HL-60 (cell line): Measurements from ENCODE around the gene UPF2.
A peak's percentile ranks its signal among the peaks of the same experiment; 100 is the strongest.
"Not testable (repeated sequence)": the region's sequence is repeated elsewhere in the genome, so short reads cannot be mapped to it uniquely, and the experiment has no call there.

Experiments
- DNase-seq, 2 experiments: peaks; one replicate each; pipeline ENCODE4 v3.0.0-alpha.2; 2010 to 2020; ENCODE audit warnings: low read depth in 1 of 2, low spot score in 1 of 2
- H3K27ac ChIP-seq: fragments of 250-450 bp; sonication (Bioruptor Pico); replicated peaks from 2 replicates; pipeline ENCODE4 v1.5.1; 2020; ENCODE audit warnings: mild to moderate bottlenecking, moderate library complexity
- H3K27me3 ChIP-seq: fragments of 250-450 bp; sonication (Bioruptor Pico); 2 replicates; pipeline ENCODE4 v1.5.1; 2021; ENCODE audit warnings: mild to moderate bottlenecking, moderate library complexity; ENCODE audit not compliant: insufficient read depth, poor library complexity, severe bottlenecking
- H3K4me3 ChIP-seq: replicated peaks from 2 replicates; pipeline ENCODE4 v1.5.1; 2011; ENCODE audit warnings: mild to moderate bottlenecking, control low read depth, low read length; ENCODE audit not compliant: insufficient read depth
- CTCF ChIP-seq: IDR thresholded peaks from one replicate; pipeline ENCODE4 v1.5.1; 2011; ENCODE audit warnings: low read length, control low read depth, inconsistent platforms; ENCODE audit not compliant: insufficient read depth
- GABPA ChIP-seq: IDR thresholded peaks from 2 replicates; pipeline ENCODE4 v1.6.1; 2012; ENCODE audit warnings: low read depth
- POLR2AphosphoS5 ChIP-seq: IDR thresholded peaks from 2 replicates; pipeline ENCODE4 v1.6.1; 2012; ENCODE audit warnings: low read depth
- SPI1 ChIP-seq: IDR thresholded peaks from 2 replicates; pipeline ENCODE4 v1.6.1; 2012; ENCODE audit warnings: low read depth, mild to moderate bottlenecking, borderline replicate concordance
- TF ChIP-seq, protein P1 (sequence below): IDR thresholded peaks from 2 replicates; pipeline ENCODE4 v1.6.1; 2012; ENCODE audit warnings: low read depth; ENCODE audit not compliant: insufficient replicate concordance

The UPF2 gene

DNA sequence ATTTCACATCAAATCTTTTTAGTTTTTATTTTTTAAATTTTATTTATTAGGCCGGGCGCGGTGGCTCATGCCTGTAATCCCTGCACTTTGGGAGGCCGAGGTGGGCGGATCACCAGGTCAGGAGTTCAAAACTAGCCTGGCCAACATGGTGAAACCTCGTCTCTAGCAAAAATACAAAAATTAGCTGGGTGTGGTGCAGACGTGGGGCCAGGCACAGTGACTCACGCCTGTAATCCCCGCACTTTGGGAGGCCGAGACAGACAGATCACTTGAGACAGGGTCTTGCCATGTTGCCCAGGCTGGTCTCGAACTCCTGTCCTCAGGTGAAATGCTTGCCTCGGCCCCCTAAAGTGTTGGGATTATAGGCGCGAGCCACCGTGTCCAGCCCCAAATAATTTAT lies 28.8 kb upstream of the UPF2 start:
- not testable (repeated sequence) for H3K27ac ChIP-seq, DNase-seq, H3K4me3 ChIP-seq, H3K27me3 ChIP-seq

GRCh38 chr10:12068449-12069269 lies 26.1 kb upstream of the UPF2 start, which contains the start of gene DHTKD1:
DHTKD1 (plus strand) TSS chr10:12068954; CDS start chr10:12069034, 80 bp downstream.
- peak within 1 kb of the TSS; percentile 80 for H3K4me3 ChIP-seq
- peak; percentile 78 to 93 for DNase-seq
- TF ChIP-seq, protein P1, sequence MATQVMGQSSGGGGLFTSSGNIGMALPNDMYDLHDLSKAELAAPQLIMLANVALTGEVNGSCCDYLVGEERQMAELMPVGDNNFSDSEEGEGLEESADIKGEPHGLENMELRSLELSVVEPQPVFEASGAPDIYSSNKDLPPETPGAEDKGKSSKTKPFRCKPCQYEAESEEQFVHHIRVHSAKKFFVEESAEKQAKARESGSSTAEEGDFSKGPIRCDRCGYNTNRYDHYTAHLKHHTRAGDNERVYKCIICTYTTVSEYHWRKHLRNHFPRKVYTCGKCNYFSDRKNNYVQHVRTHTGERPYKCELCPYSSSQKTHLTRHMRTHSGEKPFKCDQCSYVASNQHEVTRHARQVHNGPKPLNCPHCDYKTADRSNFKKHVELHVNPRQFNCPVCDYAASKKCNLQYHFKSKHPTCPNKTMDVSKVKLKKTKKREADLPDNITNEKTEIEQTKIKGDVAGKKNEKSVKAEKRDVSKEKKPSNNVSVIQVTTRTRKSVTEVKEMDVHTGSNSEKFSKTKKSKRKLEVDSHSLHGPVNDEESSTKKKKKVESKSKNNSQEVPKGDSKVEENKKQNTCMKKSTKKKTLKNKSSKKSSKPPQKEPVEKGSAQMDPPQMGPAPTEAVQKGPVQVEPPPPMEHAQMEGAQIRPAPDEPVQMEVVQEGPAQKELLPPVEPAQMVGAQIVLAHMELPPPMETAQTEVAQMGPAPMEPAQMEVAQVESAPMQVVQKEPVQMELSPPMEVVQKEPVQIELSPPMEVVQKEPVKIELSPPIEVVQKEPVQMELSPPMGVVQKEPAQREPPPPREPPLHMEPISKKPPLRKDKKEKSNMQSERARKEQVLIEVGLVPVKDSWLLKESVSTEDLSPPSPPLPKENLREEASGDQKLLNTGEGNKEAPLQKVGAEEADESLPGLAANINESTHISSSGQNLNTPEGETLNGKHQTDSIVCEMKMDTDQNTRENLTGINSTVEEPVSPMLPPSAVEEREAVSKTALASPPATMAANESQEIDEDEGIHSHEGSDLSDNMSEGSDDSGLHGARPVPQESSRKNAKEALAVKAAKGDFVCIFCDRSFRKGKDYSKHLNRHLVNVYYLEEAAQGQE, result no peak
- peak; percentile 31; the same call in 1 of the 2 replicates for TF ChIP-seq GABPA
- peak; percentile 62 for TF ChIP-seq POLR2AphosphoS5
- H3K27ac ChIP-seq, result peak within 1 kb of the TSS; percentile 77
- no peaks in the 10 kb centered on the region for H3K27me3 ChIP-seq

DNA sequence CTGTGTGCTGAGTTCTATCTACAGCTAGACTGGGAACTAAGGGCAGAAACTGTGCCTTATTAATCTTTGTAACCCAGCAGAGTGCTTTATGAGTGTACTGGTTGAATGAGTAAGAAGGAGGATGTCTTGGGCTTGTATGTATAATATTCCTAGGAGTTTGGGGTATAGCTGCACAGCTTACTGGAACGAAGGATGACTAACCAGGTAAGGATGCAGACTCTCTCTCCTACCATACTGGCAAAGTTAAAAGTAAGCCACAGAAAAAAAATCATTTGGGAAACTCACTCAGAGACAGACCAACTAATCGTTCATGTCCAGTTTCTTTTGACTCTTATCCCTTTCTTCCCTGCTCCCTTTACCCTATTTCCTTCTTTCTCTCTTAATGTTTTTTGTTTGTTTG lies 24.7 kb upstream of the UPF2 start:
- H3K27ac ChIP-seq, result no peak overlapping the region
- H3K27me3 ChIP-seq, result no peaks in the 10 kb centered on the region
- TF ChIP-seq, protein P1, result no peak
- no peak overlapping the region for H3K4me3 ChIP-seq
- DNase-seq, result no peak

- DNase-seq, result no peak
- H3K4me3 ChIP-seq, result no peak overlapping the region
- TF ChIP-seq SPI1 (no peak), POLR2AphosphoS5 (no peak), GABPA (no peak), CTCF (no peak)
- TF ChIP-seq, protein P1, result no peak
- no peak overlapping the region for H3K27ac ChIP-seq
- no peaks in the 10 kb centered on the region for H3K27me3 ChIP-seq
Measured at GRCh38 chr10:12063483-12063818, 20.8 kb upstream of the UPF2 start.
